ENCODE measurements around the gene DRGX.

DRGX gene

GRCh38 chr10:49365275-49365674 is 30.6 kb downstream of the DRGX start:
- in situ Hi-C loops (cut with HindIII; ENCODE audit: low pct_ligation_motif_present, low sequenced_read_pairs) = no loop called here
- Histone ChIP-seq H3K36me3 (replicated peaks) (no peaks in the 10 kb centered on the region), H3K27ac (no peak overlapping the region), H3K4me3 (ENCODE audit: low read depth, low read length) (no peak overlapping the region), H3K27me3 (replicated peaks) (no peaks in the 10 kb centered on the region)
- no peak for DNase-seq
- TF ChIP-seq CTCF (IDR thresholded peaks at IDR 0.05; ENCODE audit: low read depth, low read length, missing control alignments) = no peak

GRCh38 chr10:49364747-49365146 is 31.1 kb downstream of the DRGX start:
- no peak for TF ChIP-seq CTCF (IDR thresholded peaks at IDR 0.05; ENCODE audit: low read depth, low read length, missing control alignments)
- Histone ChIP-seq H3K27ac (no peak overlapping the region), H3K36me3 (replicated peaks) (no peaks in the 10 kb centered on the region), H3K4me3 (ENCODE audit: low read depth, low read length) (no peak overlapping the region), H3K27me3 (replicated peaks) (no peaks in the 10 kb centered on the region)
- in situ Hi-C loops (cut with HindIII; ENCODE audit: low pct_ligation_motif_present, low sequenced_read_pairs) = no loop called here
- no peak for DNase-seq

- no peak for TF ChIP-seq CTCF (IDR thresholded peaks at IDR 0.05; ENCODE audit: low read depth, low read length, missing control alignments)
- no peak for DNase-seq
- no peak overlapping the region for H3K4me3 ChIP-seq (ENCODE audit: low read depth, low read length)
- no peaks in the 10 kb centered on the region for H3K36me3 ChIP-seq (replicated peaks)
- in situ Hi-C loops (cut with HindIII; ENCODE audit: low pct_ligation_motif_present, low sequenced_read_pairs) = no loop called here
- H3K27ac ChIP-seq = no peak overlapping the region
- no peaks in the 10 kb centered on the region for H3K27me3 ChIP-seq (replicated peaks)
Observed at GRCh38 chr10:49364051-49364450, 31.8 kb downstream of the DRGX start.

- in situ Hi-C loops (cut with HindIII; ENCODE audit: low pct_ligation_motif_present, low sequenced_read_pairs) = no loop called here
- DNase-seq = no peak
- Histone ChIP-seq H3K27me3 (replicated peaks) (no peaks in the 10 kb centered on the region), H3K4me3 (ENCODE audit: low read depth, low read length) (no peak overlapping the region), H3K36me3 (replicated peaks) (no peaks in the 10 kb centered on the region), H3K27ac (no peak overlapping the region)
- TF ChIP-seq CTCF (IDR thresholded peaks at IDR 0.05; ENCODE audit: low read depth, low read length, missing control alignments) = no peak
Observed at GRCh38 chr10:49363309-49364031, 32.4 kb downstream of the DRGX start.

- DNase-seq = no peak
- Histone ChIP-seq H3K36me3 (replicated peaks) (no peaks in the 10 kb centered on the region), H3K4me3 (ENCODE audit: low read depth, low read length) (no peak overlapping the region), H3K27ac (no peak overlapping the region), H3K27me3 (replicated peaks) (no peaks in the 10 kb centered on the region)
- TF ChIP-seq CTCF (IDR thresholded peaks at IDR 0.05; ENCODE audit: low read depth, low read length, missing control alignments) = no peak
- in situ Hi-C loops (cut with HindIII; ENCODE audit: low pct_ligation_motif_present, low sequenced_read_pairs) = no loop called here
Observed at GRCh38 chr10:49362596-49363260, 33.2 kb downstream of the DRGX start.

Data from brain microvascular endothelial cell (primary cell).